Effector memory CD4-positive, alpha-beta T cell (primary cell): ENCODE data around the gene GALNT17.

Experiments used
- DNase-seq, 3 donors: peaks; one replicate each; pipeline ENCODE4 v3.0.0-alpha.2; 2020
- H3K27ac ChIP-seq: 2 replicates; pipeline ENCODE4 v1.7.0; 2013; ENCODE audit warnings: mild to moderate bottlenecking, low read length, moderate library complexity; ENCODE audit not compliant: insufficient read depth, poor library complexity, severe bottlenecking
- H3K27me3 ChIP-seq: replicated peaks from 2 replicates; pipeline ENCODE4 v1.7.0; 2013; ENCODE audit warnings: mild to moderate bottlenecking, low read length; ENCODE audit not compliant: insufficient read depth, control insufficient read depth, poor library complexity, severe bottlenecking
- H3K36me3 ChIP-seq: 2 replicates; pipeline ENCODE4 v1.7.0; 2013; ENCODE audit warnings: mild to moderate bottlenecking, low read length, moderate library complexity; ENCODE audit not compliant: control insufficient read depth, insufficient read depth
- H3K4me1 ChIP-seq: 2 replicates; pipeline ENCODE4 v1.7.0; 2013; ENCODE audit warnings: low read length, mild to moderate bottlenecking; ENCODE audit not compliant: control insufficient read depth, insufficient read depth, poor library complexity, severe bottlenecking
- H3K4me3 ChIP-seq: 2 replicates; pipeline ENCODE4 v1.7.0; 2013; ENCODE audit warnings: low read length, low read depth, mild to moderate bottlenecking; ENCODE audit not compliant: insufficient read depth, poor library complexity, severe bottlenecking
- H3K9me3 ChIP-seq: 2 replicates; pipeline ENCODE4 v1.7.0; 2013; ENCODE audit warnings: mild to moderate bottlenecking, low read length, moderate library complexity; ENCODE audit not compliant: control insufficient read depth

Gene GALNT17

DNA sequence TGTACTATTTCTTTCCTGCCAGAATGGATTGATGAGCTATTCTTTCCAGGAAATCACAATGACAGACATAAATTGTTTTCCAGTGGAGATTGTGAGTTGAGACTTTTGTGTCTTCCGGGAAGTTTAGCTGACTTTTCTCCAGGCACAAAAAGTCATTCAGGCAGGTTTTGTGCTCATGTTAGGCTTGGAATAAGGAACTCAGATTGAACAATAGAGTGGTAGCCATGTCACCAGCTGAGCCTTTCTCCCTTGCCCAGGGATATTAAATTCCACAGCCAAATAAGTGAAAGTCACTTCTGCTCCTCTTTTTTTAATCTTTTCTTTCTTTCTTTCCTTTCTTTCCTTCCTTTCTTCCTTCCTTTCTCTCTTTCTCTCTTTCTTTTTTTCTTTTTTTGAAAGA, 559.6 kb downstream of the GALNT17 start:
- Histone ChIP-seq H3K36me3 (no peaks in the 10 kb centered on the region), H3K9me3 (no peaks in the 10 kb centered on the region), H3K4me1 (no peaks in the 10 kb centered on the region), H3K27ac (no peak overlapping the region), H3K4me3 (no peak overlapping the region), H3K27me3 (no peaks in the 10 kb centered on the region)
- DNase-seq, result no peak

- H3K27ac ChIP-seq, result no peak overlapping the region
- no peaks in the 10 kb centered on the region for H3K9me3 ChIP-seq
- H3K27me3 ChIP-seq, result no peaks in the 10 kb centered on the region
- no peak for DNase-seq
- no peak overlapping the region for H3K4me3 ChIP-seq
- H3K36me3 ChIP-seq, result no peaks in the 10 kb centered on the region
- H3K4me1 ChIP-seq, result no peaks in the 10 kb centered on the region
These were observed 562.7 kb downstream of the GALNT17 start for GRCh38 chr7:71694665-71695064.

GRCh38 chr7:71695186-71695585, 563.2 kb downstream of the GALNT17 start:
- Histone ChIP-seq H3K4me3 (no peak overlapping the region), H3K9me3 (no peaks in the 10 kb centered on the region), H3K4me1 (no peaks in the 10 kb centered on the region), H3K27me3 (no peaks in the 10 kb centered on the region), H3K36me3 (no peaks in the 10 kb centered on the region), H3K27ac (no peak overlapping the region)
- no peak for DNase-seq

DNA sequence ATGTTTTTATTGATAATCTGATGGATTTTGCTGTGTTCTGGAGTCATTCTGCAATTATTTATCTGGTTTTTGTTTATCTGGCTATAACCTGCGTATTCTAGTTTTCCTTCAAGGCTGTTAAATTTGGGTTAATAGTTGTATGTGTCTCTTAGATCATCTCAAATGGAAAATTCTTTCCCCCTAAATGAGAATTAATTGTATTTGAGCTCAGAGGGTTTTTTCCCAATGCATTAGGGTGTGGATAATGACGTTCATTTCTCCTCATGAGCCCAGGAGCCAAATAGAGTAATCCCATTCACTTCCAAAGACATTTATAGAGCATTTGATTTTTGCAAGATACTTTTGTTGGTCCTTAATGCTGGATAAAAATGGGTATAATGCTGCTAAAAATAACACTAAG, 564.6 kb downstream of the GALNT17 start:
- no peaks in the 10 kb centered on the region for H3K27me3 ChIP-seq
- no peaks in the 10 kb centered on the region for H3K4me1 ChIP-seq
- H3K4me3 ChIP-seq, result no peak overlapping the region
- no peak for DNase-seq
- no peaks in the 10 kb centered on the region for H3K36me3 ChIP-seq
- H3K27ac ChIP-seq, result no peak overlapping the region
- H3K9me3 ChIP-seq, result no peaks in the 10 kb centered on the region

DNA sequence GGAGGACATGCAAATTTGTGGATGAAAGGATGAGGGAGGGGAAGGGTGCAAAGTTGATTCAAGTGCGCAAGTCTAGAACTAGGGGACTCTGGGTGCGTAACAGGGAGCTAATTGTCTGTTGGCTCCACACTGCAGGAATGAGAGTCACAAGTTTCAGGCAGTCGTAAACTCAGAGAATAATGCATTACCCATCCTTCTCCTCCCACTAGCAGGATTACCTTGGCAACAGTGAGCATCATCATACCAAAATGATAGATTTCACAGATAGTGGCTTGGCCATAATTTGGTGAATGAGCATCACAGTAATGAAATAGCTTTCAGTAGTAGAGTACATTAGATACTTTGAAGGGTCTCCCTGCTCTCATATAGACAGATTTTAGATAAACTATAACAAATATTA, 565.5 kb downstream of the GALNT17 start:
- Histone ChIP-seq H3K9me3 (no peaks in the 10 kb centered on the region), H3K27ac (no peak overlapping the region), H3K4me1 (no peaks in the 10 kb centered on the region), H3K4me3 (no peak overlapping the region), H3K27me3 (no peaks in the 10 kb centered on the region), H3K36me3 (no peaks in the 10 kb centered on the region)
- DNase-seq, result no peak

GRCh38 chr7:71705217-71705616, 573.3 kb downstream of the GALNT17 start:
- DNase-seq, result no peak
- Histone ChIP-seq H3K27me3 (no peaks in the 10 kb centered on the region), H3K9me3 (no peaks in the 10 kb centered on the region), H3K4me3 (no peak overlapping the region), H3K27ac (no peak overlapping the region), H3K4me1 (no peaks in the 10 kb centered on the region), H3K36me3 (no peaks in the 10 kb centered on the region)

DNA sequence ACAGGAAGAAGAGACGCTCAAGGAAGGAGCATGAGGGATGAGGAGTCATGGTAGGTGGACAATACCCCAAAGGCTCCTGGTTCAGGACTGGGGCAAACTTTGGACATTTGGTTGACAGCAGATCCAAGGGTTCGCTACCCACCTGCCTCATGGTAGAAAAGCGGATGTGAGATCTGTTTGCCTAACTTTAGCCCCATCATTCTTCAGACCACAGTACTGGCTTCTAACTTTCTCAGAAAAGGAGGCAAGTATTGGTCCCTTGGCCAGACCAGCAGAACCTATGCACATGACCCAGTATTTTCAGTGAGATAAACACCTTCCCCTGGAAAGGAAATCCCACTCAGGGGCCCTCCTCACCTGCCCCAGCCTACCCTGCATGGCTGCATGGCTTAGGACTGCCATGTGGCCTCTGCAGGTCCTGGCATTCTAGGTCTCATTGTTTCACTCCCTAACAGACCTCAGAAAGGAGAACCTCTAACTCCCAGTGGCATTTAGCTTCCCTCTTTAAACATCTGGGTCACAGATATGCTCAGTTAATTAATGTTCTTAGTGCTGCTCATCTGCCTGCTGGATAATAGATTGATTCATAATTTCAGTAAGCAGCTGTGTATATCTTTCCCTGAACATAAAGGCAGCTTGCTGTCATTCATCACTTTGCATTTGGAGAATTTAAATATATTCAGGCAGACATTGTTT, 574.1 kb downstream of the GALNT17 start:
- Histone ChIP-seq H3K4me1 (no peaks in the 10 kb centered on the region), H3K27ac (no peak overlapping the region), H3K4me3 (no peak overlapping the region), H3K27me3 (no peaks in the 10 kb centered on the region), H3K9me3 (no peaks in the 10 kb centered on the region), H3K36me3 (no peaks in the 10 kb centered on the region)
- DNase-seq, result no peak

DNA sequence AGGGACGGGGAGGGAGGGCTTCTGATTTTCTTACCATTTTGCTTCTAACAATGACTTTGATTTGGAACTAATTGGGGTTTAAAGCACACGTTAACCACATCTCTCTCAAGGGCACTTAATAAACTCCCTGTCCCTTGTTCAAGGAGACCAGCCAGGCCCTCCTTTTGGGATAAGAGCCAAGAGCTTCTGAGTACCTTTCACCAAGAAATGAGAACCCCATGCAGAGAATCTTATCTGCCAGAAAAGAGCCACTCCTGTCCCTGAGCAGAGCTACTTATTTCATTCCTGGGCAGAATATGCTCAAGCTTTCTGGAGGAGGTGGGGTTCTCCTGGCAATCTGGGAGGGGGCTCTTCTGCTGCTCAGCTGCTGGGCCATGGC, 574.6 kb downstream of the GALNT17 start:
- Histone ChIP-seq H3K4me3 (no peak overlapping the region), H3K4me1 (no peaks in the 10 kb centered on the region), H3K27me3 (no peaks in the 10 kb centered on the region), H3K27ac (no peak overlapping the region), H3K36me3 (no peaks in the 10 kb centered on the region), H3K9me3 (no peaks in the 10 kb centered on the region)
- DNase-seq, result no peak

GRCh38 chr7:71707041-71707440, 575.1 kb downstream of the GALNT17 start:
- Histone ChIP-seq H3K27me3 (no peaks in the 10 kb centered on the region), H3K9me3 (no peaks in the 10 kb centered on the region), H3K4me3 (no peak overlapping the region), H3K36me3 (no peaks in the 10 kb centered on the region), H3K4me1 (no peaks in the 10 kb centered on the region), H3K27ac (no peak overlapping the region)
- no peak for DNase-seq

GRCh38 chr7:71708710-71709109, 576.8 kb downstream of the GALNT17 start:
- no peak for DNase-seq
- Histone ChIP-seq H3K27ac (no peak overlapping the region), H3K4me3 (no peak overlapping the region), H3K27me3 (no peaks in the 10 kb centered on the region), H3K9me3 (no peaks in the 10 kb centered on the region), H3K36me3 (no peaks in the 10 kb centered on the region), H3K4me1 (no peaks in the 10 kb centered on the region)
